ENCODE measurements around the gene CGB1.
"Not testable (repeated sequence)": the region's sequence is repeated elsewhere in the genome, so short reads cannot be mapped to it uniquely, and the experiment has no call there.

CGB1 gene

DNA sequence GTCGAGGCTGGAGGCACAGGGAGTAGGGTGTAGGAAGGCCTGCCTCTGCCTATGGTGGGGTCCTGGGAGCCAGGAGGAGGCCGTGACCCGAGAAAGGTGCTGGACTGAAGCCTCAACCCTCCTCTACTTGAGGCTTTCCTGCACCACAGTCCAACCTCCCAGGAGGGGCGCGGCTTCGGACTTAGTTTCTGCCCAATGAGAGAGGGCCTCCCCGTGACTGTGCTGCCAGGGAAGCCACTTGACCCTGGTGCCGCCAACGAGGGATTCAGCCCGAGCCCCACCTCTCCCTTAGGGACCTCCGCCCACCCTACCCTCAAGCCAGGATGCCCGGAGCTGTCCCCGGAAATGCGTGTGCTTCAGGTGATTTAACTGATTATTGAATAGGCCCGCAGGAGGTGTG lies 12.5 kb downstream of the CGB1 start, which contains the start of gene CGB3:
Gene CGB3, minus strand, starts transcription at position 101 of the 400 bp plus-strand sequence. CDS start 362 bp downstream, outside the sequence.
- H3K4me3 ChIP-seq (ENCODE audit: control insufficient read depth in 1 of 7, extremely low read depth in 1 of 7, insufficient read depth in 4 of 7, low read depth in 2 of 7, low read length in 6 of 7); H3K36me3 ChIP-seq (ENCODE audit: control insufficient read depth in 4 of 4, insufficient read depth in 4 of 4, low read length in 3 of 4); H3K27ac ChIP-seq (ENCODE audit: insufficient read depth in 1 of 2, low read depth in 1 of 2, low read length in 2 of 2, poor library complexity in 1 of 2, severe bottlenecking in 2 of 2); H3K4me1 ChIP-seq (ENCODE audit: control extremely low read depth in 1 of 4, control insufficient read depth in 4 of 4, insufficient read depth in 4 of 4, low read length in 3 of 4); POLR2A ChIA-PET; CTCF ChIA-PET; DNase-seq; H3K9me3 ChIP-seq (ENCODE audit: control extremely low read depth in 1 of 5, control insufficient read depth in 4 of 5, insufficient read depth in 2 of 5, low read depth in 1 of 5, low read length in 4 of 5): not testable (repeated sequence)
- WGBS (ENCODE audit: insufficient coverage), result 83% methylated on average over 7 of the region's 15 CpGs
- peaks cover 0 to 29% (median 5%) of the 10 kb centered on the region in 5 experiments for H3K27me3 ChIP-seq (replicated peaks in 2 of 5; ENCODE audit: control insufficient read depth in 4 of 5, insufficient read depth in 5 of 5, low read length in 4 of 5)

DNA sequence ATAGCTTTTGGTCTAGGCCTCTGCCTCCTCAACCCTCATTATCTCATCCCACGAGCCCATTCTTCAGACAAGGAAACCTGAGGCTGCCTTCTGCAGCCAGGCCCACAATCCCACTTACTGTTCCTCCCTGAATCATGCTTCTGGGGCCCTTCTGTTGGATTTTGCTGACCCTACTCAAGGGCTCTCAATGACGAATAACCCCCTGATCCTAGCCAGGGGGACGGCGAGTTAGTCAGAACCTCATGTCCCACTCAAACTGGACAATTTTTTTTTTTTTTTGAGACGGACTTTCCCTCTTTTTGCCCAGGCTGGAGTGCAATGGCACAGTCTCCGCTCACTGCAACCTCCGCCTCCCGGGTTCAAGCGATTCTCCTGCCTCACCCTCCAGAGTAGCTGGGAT lies 14.6 kb downstream of the CGB1 start:
- CTCF ChIA-PET, result no interaction called here
- H3K27ac ChIP-seq (ENCODE audit: insufficient read depth in 1 of 2, low read depth in 1 of 2, low read length in 2 of 2, poor library complexity in 1 of 2, severe bottlenecking in 2 of 2), result no peak overlapping the region
- H3K9me3 ChIP-seq (ENCODE audit: control extremely low read depth in 1 of 5, control insufficient read depth in 4 of 5, insufficient read depth in 2 of 5, low read depth in 1 of 5, low read length in 4 of 5), result no peaks in the 10 kb centered on the region
- H3K27me3 ChIP-seq (replicated peaks in 2 of 5; ENCODE audit: control insufficient read depth in 4 of 5, insufficient read depth in 5 of 5, low read length in 4 of 5), result peaks cover 0 to 43% (median 9%) of the 10 kb centered on the region in 5 experiments
- peaks cover 0 to 24% (median 22%) of the 10 kb centered on the region in 4 experiments for H3K4me1 ChIP-seq (ENCODE audit: control extremely low read depth in 1 of 4, control insufficient read depth in 4 of 4, insufficient read depth in 4 of 4, low read length in 3 of 4)
- DNase-seq, result no peak
- no peak overlapping the region for H3K4me3 ChIP-seq (ENCODE audit: control insufficient read depth in 1 of 7, extremely low read depth in 1 of 7, insufficient read depth in 4 of 7, low read depth in 2 of 7, low read length in 6 of 7)
- POLR2A ChIA-PET, result no interaction called here
- no peaks in the 10 kb centered on the region for H3K36me3 ChIP-seq (ENCODE audit: control insufficient read depth in 4 of 4, insufficient read depth in 4 of 4, low read length in 3 of 4)
- WGBS (ENCODE audit: insufficient coverage), result 82% methylated on average over 5 of the region's 9 CpGs

DNA sequence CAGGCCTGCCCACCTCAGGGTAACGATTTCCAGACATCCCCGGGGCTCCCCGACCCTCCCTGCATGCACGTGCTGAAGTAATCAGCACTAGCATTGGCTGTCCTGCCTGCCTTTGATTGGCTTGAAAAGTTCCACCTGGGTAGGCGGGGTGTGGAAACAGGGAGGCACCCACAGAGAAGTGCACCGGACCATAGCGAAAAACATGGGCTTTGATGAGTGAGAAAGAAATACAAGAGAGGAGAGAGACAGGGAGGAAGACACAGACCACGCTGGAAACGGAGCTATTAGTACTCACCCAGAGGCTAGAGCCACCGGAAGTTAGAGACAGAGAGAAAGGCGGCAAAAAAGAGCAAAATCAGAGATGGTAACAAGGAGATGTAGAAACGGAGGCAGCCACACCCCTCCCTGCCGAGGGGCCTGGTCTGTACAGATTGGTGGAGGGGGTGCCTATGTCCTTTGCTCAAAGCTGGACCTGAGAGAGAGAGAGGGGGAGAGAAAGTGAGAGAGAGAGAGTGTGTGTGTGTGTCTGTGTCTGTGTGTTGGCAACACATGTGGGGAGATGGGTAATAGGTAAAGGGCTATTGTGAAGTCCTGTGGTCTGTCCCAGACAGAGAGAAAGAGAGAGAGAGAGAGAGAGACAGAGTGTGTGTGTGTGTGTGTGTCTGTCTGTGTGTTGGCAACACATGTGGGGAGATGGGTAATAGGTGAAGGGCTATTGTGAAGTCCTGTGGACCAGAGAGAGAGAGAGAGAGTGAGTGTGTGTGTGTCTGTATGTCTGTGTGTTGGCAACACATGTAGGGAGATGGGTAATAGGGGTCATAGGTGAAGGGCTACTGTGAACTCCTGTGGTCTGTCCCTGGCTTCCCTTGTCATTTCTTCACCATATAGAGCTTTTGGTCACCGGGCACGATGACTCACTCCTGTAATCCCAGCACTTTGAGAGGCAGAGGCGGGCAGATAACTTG lies 15.5 kb downstream of the CGB1 start:
- Histone ChIP-seq H3K4me3 (ENCODE audit: control insufficient read depth in 1 of 7, extremely low read depth in 1 of 7, insufficient read depth in 4 of 7, low read depth in 2 of 7, low read length in 6 of 7) (no peak overlapping the region), H3K27ac (ENCODE audit: insufficient read depth in 1 of 2, low read depth in 1 of 2, low read length in 2 of 2, poor library complexity in 1 of 2, severe bottlenecking in 2 of 2) (no peak overlapping the region)

GRCh38 chr19:49020342-49020741 lies 16.4 kb downstream of the CGB1 start:
- ChIA-PET CTCF (interaction anchor here (0.6 to 3.5 kb wide), 3 partner anchors 14 to 239 kb away, joined by 3 to 10 read pairs (median 3); no protein-coding TSS in a partner anchor), POLR2A (no interaction called here)
- Histone ChIP-seq H3K36me3 (ENCODE audit: control insufficient read depth in 4 of 4, insufficient read depth in 4 of 4, low read length in 3 of 4) (peaks cover 2 to 11% (median 7%) of the 10 kb centered on the region in 4 experiments), H3K27ac (ENCODE audit: insufficient read depth in 1 of 2, low read depth in 1 of 2, low read length in 2 of 2, poor library complexity in 1 of 2, severe bottlenecking in 2 of 2) (no peak overlapping the region), H3K9me3 (ENCODE audit: control extremely low read depth in 1 of 5, control insufficient read depth in 4 of 5, insufficient read depth in 2 of 5, low read depth in 1 of 5, low read length in 4 of 5) (no peaks in the 10 kb centered on the region), H3K4me1 (ENCODE audit: control extremely low read depth in 1 of 4, control insufficient read depth in 4 of 4, insufficient read depth in 4 of 4, low read length in 3 of 4) (peaks cover 0 to 24% (median 22%) of the 10 kb centered on the region in 4 experiments), H3K27me3 (replicated peaks in 2 of 5; ENCODE audit: control insufficient read depth in 4 of 5, insufficient read depth in 5 of 5, low read length in 4 of 5) (peaks cover 0 to 43% (median 9%) of the 10 kb centered on the region in 5 experiments), H3K4me3 (ENCODE audit: control insufficient read depth in 1 of 7, extremely low read depth in 1 of 7, insufficient read depth in 4 of 7, low read depth in 2 of 7, low read length in 6 of 7) (no peak overlapping the region)
- 88% methylated on average over 10 of the region's 11 CpGs for WGBS (ENCODE audit: insufficient coverage)
- DNase-seq, result no peak

More for the DNA sequence above, 15.5 kb downstream of the CGB1 start:
- CTCF ChIA-PET, result no interaction called here
- Histone ChIP-seq H3K27me3 (replicated peaks in 2 of 5; ENCODE audit: control insufficient read depth in 4 of 5, insufficient read depth in 5 of 5, low read length in 4 of 5) (peaks cover 0 to 43% (median 9%) of the 10 kb centered on the region in 5 experiments), H3K4me1 (ENCODE audit: control extremely low read depth in 1 of 4, control insufficient read depth in 4 of 4, insufficient read depth in 4 of 4, low read length in 3 of 4) (peaks cover 0 to 24% (median 22%) of the 10 kb centered on the region in 4 experiments), H3K36me3 (ENCODE audit: control insufficient read depth in 4 of 4, insufficient read depth in 4 of 4, low read length in 3 of 4) (peaks cover 0 to 3% (median under 1%) of the 10 kb centered on the region in 4 experiments), H3K9me3 (ENCODE audit: control extremely low read depth in 1 of 5, control insufficient read depth in 4 of 5, insufficient read depth in 2 of 5, low read depth in 1 of 5, low read length in 4 of 5) (no peaks in the 10 kb centered on the region)
- WGBS (ENCODE audit: insufficient coverage), result 41% methylated on average over 12 of the region's 16 CpGs
- peak in 1 of 3 donors; percentile 13 for DNase-seq
- POLR2A ChIA-PET, result no interaction called here

DNA sequence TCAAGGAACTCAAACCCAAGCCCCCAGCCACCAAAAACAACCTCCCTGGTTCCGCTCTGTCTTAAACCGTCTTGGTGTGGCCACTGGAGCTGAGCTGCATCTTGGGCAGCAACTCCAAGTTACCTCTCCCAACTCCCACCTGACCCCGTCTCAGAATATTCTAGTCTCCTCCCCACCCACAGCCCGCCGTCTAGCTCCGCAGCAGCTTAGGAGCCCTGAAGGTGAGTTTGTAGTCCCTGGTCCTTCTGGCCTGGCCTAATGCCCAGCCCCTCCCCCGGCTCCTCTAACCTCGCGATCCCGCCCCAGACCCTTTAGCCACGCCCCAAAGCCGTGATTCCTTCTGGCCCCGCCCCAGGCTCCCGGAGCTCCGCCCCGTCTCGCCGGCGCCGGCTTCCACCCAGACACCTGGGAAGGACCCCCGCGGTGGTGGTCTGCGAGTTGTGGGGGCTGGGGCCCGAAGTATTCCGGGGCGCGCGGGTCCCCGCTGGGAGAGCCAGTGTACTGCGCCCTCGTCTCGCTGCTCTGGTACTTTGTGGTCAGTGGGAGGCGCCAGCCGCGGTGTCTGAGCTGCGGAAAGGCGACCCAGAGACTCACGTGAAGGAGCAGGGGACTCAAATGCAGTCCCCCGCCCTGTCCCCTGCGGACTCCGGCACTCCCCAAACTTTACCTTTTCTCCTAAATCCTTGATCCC lies 17.3 kb downstream of the CGB1 start:
- DNase-seq, result peak in 2 of 3 donors; percentile 56 to 66
- Histone ChIP-seq H3K27me3 (replicated peaks in 2 of 5; ENCODE audit: control insufficient read depth in 4 of 5, insufficient read depth in 5 of 5, low read length in 4 of 5) (peaks cover 0 to 43% (median 9%) of the 10 kb centered on the region in 5 experiments), H3K27ac (ENCODE audit: insufficient read depth in 1 of 2, low read depth in 1 of 2, low read length in 2 of 2, poor library complexity in 1 of 2, severe bottlenecking in 2 of 2) (no peak overlapping the region), H3K4me3 (ENCODE audit: control insufficient read depth in 1 of 7, extremely low read depth in 1 of 7, insufficient read depth in 4 of 7, low read depth in 2 of 7, low read length in 6 of 7) (peak overlapping the region in 5 of 7 experiments; percentile 10 to 65 (median 55)), H3K9me3 (ENCODE audit: control extremely low read depth in 1 of 5, control insufficient read depth in 4 of 5, insufficient read depth in 2 of 5, low read depth in 1 of 5, low read length in 4 of 5) (no peaks in the 10 kb centered on the region), H3K36me3 (ENCODE audit: control insufficient read depth in 4 of 4, insufficient read depth in 4 of 4, low read length in 3 of 4) (peaks cover 3 to 21% (median 15%) of the 10 kb centered on the region in 4 experiments), H3K4me1 (ENCODE audit: control extremely low read depth in 1 of 4, control insufficient read depth in 4 of 4, insufficient read depth in 4 of 4, low read length in 3 of 4) (peaks cover 0 to 24% (median 22%) of the 10 kb centered on the region in 4 experiments)
- ChIA-PET CTCF (interaction anchor here (0.7 to 3.5 kb wide), 6 partner anchors 13 to 54 kb away, joined by 3 to 10 read pairs (median 4); partner anchors contain the start of genes GYS1, KCNA7 and RUVBL2), POLR2A (no interaction called here)
- WGBS (ENCODE audit: insufficient coverage), result 12% methylated on average over 35 of the region's 41 CpGs

DNA sequence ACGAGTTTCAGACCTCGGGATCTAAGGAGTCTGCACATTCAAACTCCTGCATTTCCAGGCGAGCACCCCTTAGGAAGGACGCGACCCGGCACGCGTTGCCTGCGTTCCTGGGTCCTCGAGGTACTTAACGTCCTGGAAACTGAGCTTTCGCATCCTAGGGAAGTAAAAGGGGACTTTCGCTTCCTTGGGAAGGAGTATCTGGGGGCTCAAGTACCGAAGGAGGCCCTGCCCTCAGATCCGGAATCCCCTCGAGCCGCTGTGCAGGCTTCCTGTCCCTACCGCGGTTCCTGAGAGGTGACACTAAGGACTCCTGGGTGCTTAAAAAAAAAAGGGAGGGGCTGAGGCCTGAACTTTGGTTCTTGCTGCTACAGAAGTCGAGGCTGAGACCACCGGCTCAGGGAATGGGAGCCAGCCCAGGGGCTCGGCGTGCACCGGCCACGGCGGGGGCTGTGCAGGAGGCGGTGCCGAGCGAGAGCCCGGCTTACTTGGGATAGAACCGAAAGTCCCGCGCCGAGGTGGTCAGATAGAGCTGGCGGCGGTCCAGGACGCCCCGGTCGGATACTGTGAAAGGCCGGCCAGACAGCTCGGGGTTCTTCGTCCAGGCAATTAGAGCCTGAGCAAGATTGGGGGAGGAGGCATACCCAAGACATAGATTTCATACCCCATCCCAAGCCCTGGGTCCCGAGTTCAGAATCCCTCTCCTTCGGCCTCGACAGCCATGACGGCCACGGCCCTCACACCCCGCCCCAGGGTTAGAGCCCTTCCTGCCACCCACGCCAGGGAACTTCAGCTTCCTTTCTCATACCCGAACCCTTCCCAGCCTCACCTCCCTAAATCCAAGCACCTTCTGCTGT lies 18.1 kb downstream of the CGB1 start:
- peaks cover 0 to 24% (median 22%) of the 10 kb centered on the region in 4 experiments for H3K4me1 ChIP-seq (ENCODE audit: control extremely low read depth in 1 of 4, control insufficient read depth in 4 of 4, insufficient read depth in 4 of 4, low read length in 3 of 4)
- 11% methylated on average over 42 of the region's 50 CpGs for WGBS (ENCODE audit: insufficient coverage)

More for the DNA sequence above, 18.1 kb downstream of the CGB1 start:
- H3K27ac ChIP-seq (ENCODE audit: insufficient read depth in 1 of 2, low read depth in 1 of 2, low read length in 2 of 2, poor library complexity in 1 of 2, severe bottlenecking in 2 of 2); H3K9me3 ChIP-seq (ENCODE audit: control extremely low read depth in 1 of 5, control insufficient read depth in 4 of 5, insufficient read depth in 2 of 5, low read depth in 1 of 5, low read length in 4 of 5); POLR2A ChIA-PET: not testable (repeated sequence)
- peaks cover 0 to 43% (median 9%) of the 10 kb centered on the region in 5 experiments for H3K27me3 ChIP-seq (replicated peaks in 2 of 5; ENCODE audit: control insufficient read depth in 4 of 5, insufficient read depth in 5 of 5, low read length in 4 of 5)
- DNase-seq, result peak in 2 of 3 donors; percentile 54 to 62
- peaks cover 3 to 27% (median 19%) of the 10 kb centered on the region in 4 experiments for H3K36me3 ChIP-seq (ENCODE audit: control insufficient read depth in 4 of 4, insufficient read depth in 4 of 4, low read length in 3 of 4)
- CTCF ChIA-PET, result interaction anchor here (1.2 to 3.5 kb wide), 7 partner anchors 9 to 55 kb away, joined by 3 to 10 read pairs (median 3); partner anchors contain the start of genes GYS1, KCNA7 and RUVBL2
- H3K4me3 ChIP-seq (ENCODE audit: control insufficient read depth in 1 of 7, extremely low read depth in 1 of 7, insufficient read depth in 4 of 7, low read depth in 2 of 7, low read length in 6 of 7), result peak overlapping the region in 6 of 7 experiments; percentile 42 to 73 (median 56)

Measured in common myeloid progenitor, CD34-positive (primary cell).